ENCODE results near the gene DNAJB11.
"Not testable (repeated sequence)": the region's sequence is repeated elsewhere in the genome, so short reads cannot be mapped to it uniquely, and the experiment has no call there.

DNAJB11 gene

GRCh38 chr3:186567072-186567921 lies 3.2 kb upstream of the DNAJB11 start, which contains the start of gene TBCCD1:
TSS of gene TBCCD1 (minus strand) at chr3:186567339. CDS start at chr3:186564329, 3,010 bp downstream.
- no peak for TF ChIP-seq CTCF (IDR thresholded peaks at IDR 0.05; ENCODE audit: low read depth, low read length)
- peak within 1 kb of the TSS; percentile 98 for H3K4me3 ChIP-seq (ENCODE audit: low read depth, low read length)
- DNase-seq (ENCODE audit: low read depth, low spot score), result peak; percentile 87

GRCh38 chr3:186569361-186569760 lies 1.2 kb upstream of the DNAJB11 start:
- in situ Hi-C loops (cut with HindIII; ENCODE audit: low sequenced_read_pairs); DNase-seq (ENCODE audit: low read depth, low spot score): not testable (repeated sequence)
- H3K4me3 ChIP-seq (ENCODE audit: low read depth, low read length), result peak overlapping the region; percentile 71

More at GRCh38 chr3:186567072-186567921, 3.2 kb upstream of the DNAJB11 start, which contains the start of gene TBCCD1:
- in situ Hi-C loops (cut with HindIII; ENCODE audit: low sequenced_read_pairs), result no loop called here

- DNase-seq (ENCODE audit: low read depth, low spot score), result no peak
- H3K4me3 ChIP-seq (ENCODE audit: low read depth, low read length), result peak overlapping the region; percentile 71
- in situ Hi-C loops (cut with HindIII; ENCODE audit: low sequenced_read_pairs), result no loop called here
- TF ChIP-seq CTCF (IDR thresholded peaks at IDR 0.05; ENCODE audit: low read depth, low read length), result no peak
These were observed 783 bp upstream of the DNAJB11 start for GRCh38 chr3:186569779-186570095.

- H3K4me3 ChIP-seq (ENCODE audit: low read depth, low read length), result peak overlapping the region; percentile 82
- no peak for DNase-seq (ENCODE audit: low read depth, low spot score)
- in situ Hi-C loops (cut with HindIII; ENCODE audit: low sequenced_read_pairs), result no loop called here
- TF ChIP-seq CTCF (IDR thresholded peaks at IDR 0.05; ENCODE audit: low read depth, low read length), result no peak
These were observed 572 bp downstream of the DNAJB11 start for GRCh38 chr3:186570941-186571643.

- TF ChIP-seq CTCF (IDR thresholded peaks at IDR 0.05; ENCODE audit: low read depth, low read length), result no peak
- DNase-seq (ENCODE audit: low read depth, low spot score), result no peak
- in situ Hi-C loops (cut with HindIII; ENCODE audit: low sequenced_read_pairs), result no loop called here
- H3K4me3 ChIP-seq (ENCODE audit: low read depth, low read length), result peak overlapping the region; percentile 82
These were observed 1.1 kb downstream of the DNAJB11 start for GRCh38 chr3:186571644-186572013.

GRCh38 chr3:186577521-186577920 lies 7.0 kb downstream of the DNAJB11 start:
- no peak overlapping the region for H3K4me3 ChIP-seq (ENCODE audit: low read depth, low read length)
- DNase-seq (ENCODE audit: low read depth, low spot score), result no peak
- no peak for TF ChIP-seq CTCF (IDR thresholded peaks at IDR 0.05; ENCODE audit: low read depth, low read length)
- in situ Hi-C loops (cut with HindIII; ENCODE audit: low sequenced_read_pairs), result no loop called here

GRCh38 chr3:186580785-186581184 lies 10.3 kb downstream of the DNAJB11 start:
- in situ Hi-C loops (cut with HindIII; ENCODE audit: low sequenced_read_pairs), result no loop called here
- TF ChIP-seq CTCF (IDR thresholded peaks at IDR 0.05; ENCODE audit: low read depth, low read length), result no peak
- H3K4me3 ChIP-seq (ENCODE audit: low read depth, low read length), result no peak overlapping the region
- DNase-seq (ENCODE audit: low read depth, low spot score), result no peak

Data from astrocyte of the spinal cord (primary cell).